Left ventricle myocardium inferior (tissue), 1 donor: Measurements from ENCODE around the gene CGREF1. TPM values are rescaled to one million over a fixed set of nuclear protein-coding genes. Genes with fewer than 3 reads are reported as not detected.

ENCODE experiments used
- DNase-seq: peaks from one replicate; pipeline ENCODE4 v3.0.0-alpha.2; 2020
- H3K27ac ChIP-seq: fragments of 200-600 bp; replicated peaks from 2 replicates; pipeline ENCODE4 v1.8.0; 2021
- H3K27me3 ChIP-seq: fragments of 200-600 bp; 2 replicates; pipeline ENCODE4 v1.8.0; 2021; ENCODE audit warnings: low read depth
- H3K36me3 ChIP-seq: fragments of 200-600 bp; 2 replicates; pipeline ENCODE4 v1.8.0; 2021
- H3K4me1 ChIP-seq: fragments of 200-600 bp; 2 replicates; pipeline ENCODE4 v1.8.0; 2021
- H3K4me3 ChIP-seq: fragments of 200-600 bp; 2 replicates; pipeline ENCODE4 v1.8.0; 2021; ENCODE audit warnings: mild to moderate bottlenecking, moderate library complexity
- H3K9me3 ChIP-seq: fragments of 200-600 bp; replicated peaks from 2 replicates; pipeline ENCODE4 v1.8.0; 2021
- intact Hi-C: fragments of 100-400 bp; cut with micrococcal nuclease; formaldehyde crosslinking; loops from one replicate; pipeline ENCODE4 v1.11.0; 2022
- total RNA-seq: library from RNA; stranded (reverse); fragmentation: NEBNext Ultra II Directional; extraction: Animal tissue kit (Norgen Biotek cat#: 25700); gene quantifications from one replicate; pipeline ENCODE4 v1.2.1, GENCODE V29; 2021
- TF ChIP-seq, protein P1 (sequence below): fragments of 200-600 bp; IDR thresholded peaks from 2 replicates; pipeline ENCODE4 v1.8.0; 2021; ENCODE audit warnings: antibody characterized with exemption, mild to moderate bottlenecking, borderline replicate concordance
- donor health status: DM: no; HTN: yes; CAD: no; lungs with severe emphysema.

CGREF1 gene
- total RNA-seq, 1 donor from 2014 or later: 0.80 TPM

DNA sequence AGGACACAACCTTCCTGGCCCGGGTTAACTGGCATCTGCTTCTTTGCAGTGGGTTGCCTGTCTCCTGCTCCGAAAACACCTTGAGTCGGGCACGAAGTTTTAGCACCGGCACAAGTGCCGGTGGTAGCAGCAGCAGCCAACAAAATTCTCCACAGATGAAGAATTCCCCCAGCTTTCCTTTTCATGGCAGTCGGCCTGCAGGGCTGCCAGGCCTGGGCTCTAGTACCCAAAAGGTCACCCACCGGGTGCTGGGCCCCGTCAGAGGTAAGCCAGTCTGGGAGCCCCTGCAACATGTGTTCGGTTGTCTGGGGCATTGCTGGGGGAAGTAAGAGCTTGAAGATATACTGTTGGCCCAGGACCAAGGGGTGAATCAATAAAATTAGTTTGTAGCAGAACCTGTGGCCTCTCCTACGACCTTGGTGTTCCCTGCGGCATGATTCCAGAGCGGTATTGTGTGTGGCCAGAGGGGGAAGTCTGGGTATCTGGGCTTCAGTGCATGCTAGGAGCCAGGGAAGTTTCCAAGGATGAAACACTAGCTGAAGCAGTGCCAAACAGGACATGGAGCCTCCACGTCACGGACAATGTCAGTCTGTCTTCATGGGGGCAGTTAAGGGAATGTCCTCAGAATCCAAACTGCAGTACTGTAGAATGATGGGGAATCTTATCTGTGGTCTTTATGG lies 59.6 kb downstream of the CGREF1 start:
- Histone ChIP-seq H3K27me3 (no peaks in the 10 kb centered on the region), H3K4me3 (no peak overlapping the region), H3K36me3 (peaks cover 58% of the 10 kb centered on the region), H3K9me3 (no peaks in the 10 kb centered on the region), H3K27ac (peak overlapping the region; percentile 12), H3K4me1 (peaks cover 21% of the 10 kb centered on the region)
- intact Hi-C loops: no loop called here
- TF ChIP-seq, protein P1, sequence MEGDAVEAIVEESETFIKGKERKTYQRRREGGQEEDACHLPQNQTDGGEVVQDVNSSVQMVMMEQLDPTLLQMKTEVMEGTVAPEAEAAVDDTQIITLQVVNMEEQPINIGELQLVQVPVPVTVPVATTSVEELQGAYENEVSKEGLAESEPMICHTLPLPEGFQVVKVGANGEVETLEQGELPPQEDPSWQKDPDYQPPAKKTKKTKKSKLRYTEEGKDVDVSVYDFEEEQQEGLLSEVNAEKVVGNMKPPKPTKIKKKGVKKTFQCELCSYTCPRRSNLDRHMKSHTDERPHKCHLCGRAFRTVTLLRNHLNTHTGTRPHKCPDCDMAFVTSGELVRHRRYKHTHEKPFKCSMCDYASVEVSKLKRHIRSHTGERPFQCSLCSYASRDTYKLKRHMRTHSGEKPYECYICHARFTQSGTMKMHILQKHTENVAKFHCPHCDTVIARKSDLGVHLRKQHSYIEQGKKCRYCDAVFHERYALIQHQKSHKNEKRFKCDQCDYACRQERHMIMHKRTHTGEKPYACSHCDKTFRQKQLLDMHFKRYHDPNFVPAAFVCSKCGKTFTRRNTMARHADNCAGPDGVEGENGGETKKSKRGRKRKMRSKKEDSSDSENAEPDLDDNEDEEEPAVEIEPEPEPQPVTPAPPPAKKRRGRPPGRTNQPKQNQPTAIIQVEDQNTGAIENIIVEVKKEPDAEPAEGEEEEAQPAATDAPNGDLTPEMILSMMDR: no peak
- no peak for DNase-seq

DNA sequence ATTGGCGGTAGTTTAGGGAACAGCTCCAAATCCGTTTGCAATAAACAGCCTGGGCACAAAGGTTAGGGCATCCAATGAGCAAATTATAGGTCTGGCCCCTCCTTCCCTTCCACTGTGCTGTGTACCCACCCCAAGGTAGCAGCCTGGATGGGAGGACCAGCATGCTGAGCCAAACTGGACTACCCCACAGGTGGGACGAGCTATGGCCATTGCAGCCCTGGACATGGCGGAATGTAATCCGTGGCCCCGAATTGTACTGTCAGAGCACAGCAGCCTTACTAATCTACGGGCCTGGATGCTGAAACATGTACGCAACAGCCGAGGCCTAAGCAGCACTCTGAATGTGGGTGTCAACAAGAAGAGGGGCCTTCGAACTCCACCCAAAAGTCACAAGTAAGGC lies 60.7 kb downstream of the CGREF1 start:
- H3K4me1 ChIP-seq: peaks cover 12% of the 10 kb centered on the region
- DNase-seq: no peak
- H3K27me3 ChIP-seq: no peaks in the 10 kb centered on the region
- H3K36me3 ChIP-seq: peaks cover 65% of the 10 kb centered on the region
- TF ChIP-seq, protein P1: no peak
- H3K4me3 ChIP-seq: no peak overlapping the region
- no peaks in the 10 kb centered on the region for H3K9me3 ChIP-seq
- intact Hi-C loops: no loop called here
- H3K27ac ChIP-seq: no peak overlapping the region

DNA sequence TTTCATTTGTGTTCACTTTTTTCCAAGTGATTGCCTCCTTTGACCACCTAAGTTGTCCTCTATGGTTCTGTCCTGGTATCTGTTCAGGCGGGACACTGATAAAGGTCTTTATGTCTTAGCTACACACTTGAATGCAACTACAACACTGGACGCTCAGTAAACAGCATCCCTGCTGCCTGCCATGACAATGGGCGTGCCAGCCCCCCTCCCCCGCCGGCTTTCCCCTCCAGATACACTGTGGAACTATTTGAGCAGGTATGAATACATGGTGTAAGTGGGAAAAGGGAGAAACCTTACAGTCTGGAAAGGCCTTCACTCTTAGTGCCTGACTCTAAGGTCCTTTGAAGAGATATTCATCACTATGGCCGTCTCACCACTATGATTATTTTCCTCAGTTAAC lies 61.7 kb downstream of the CGREF1 start:
- intact Hi-C loops: no loop called here
- no peaks in the 10 kb centered on the region for H3K27me3 ChIP-seq
- DNase-seq: no peak
- H3K4me3 ChIP-seq: no peak overlapping the region
- peaks cover 65% of the 10 kb centered on the region for H3K36me3 ChIP-seq
- TF ChIP-seq, protein P1: no peak
- H3K9me3 ChIP-seq: no peaks in the 10 kb centered on the region
- no peak overlapping the region for H3K27ac ChIP-seq
- H3K4me1 ChIP-seq: peaks cover 11% of the 10 kb centered on the region

DNA sequence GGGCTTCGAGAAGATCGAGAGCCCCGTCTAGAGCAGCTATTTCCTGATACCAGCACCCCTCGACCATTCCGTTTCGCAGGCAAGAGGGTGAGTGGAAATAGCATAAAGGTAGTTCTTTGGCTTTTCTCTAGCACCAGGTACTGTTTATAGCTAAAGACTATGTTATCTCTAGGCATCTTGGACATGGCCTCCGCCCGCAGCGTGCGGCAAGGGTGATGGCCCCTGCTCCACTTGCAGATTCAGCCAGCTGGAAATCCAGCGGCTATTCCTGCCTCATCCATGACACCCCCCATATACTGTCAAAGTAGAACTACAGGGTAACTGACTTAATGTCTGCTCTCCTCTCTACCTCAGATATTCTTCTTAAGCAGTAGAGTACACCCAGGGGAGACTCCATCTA lies 64.2 kb downstream of the CGREF1 start:
- TF ChIP-seq, protein P1: no peak
- Histone ChIP-seq H3K27ac (no peak overlapping the region), H3K4me3 (no peak overlapping the region), H3K36me3 (peaks cover 57% of the 10 kb centered on the region), H3K4me1 (peaks cover 30% of the 10 kb centered on the region), H3K9me3 (no peaks in the 10 kb centered on the region), H3K27me3 (no peaks in the 10 kb centered on the region)
- intact Hi-C loops: no loop called here
- DNase-seq: no peak

DNA sequence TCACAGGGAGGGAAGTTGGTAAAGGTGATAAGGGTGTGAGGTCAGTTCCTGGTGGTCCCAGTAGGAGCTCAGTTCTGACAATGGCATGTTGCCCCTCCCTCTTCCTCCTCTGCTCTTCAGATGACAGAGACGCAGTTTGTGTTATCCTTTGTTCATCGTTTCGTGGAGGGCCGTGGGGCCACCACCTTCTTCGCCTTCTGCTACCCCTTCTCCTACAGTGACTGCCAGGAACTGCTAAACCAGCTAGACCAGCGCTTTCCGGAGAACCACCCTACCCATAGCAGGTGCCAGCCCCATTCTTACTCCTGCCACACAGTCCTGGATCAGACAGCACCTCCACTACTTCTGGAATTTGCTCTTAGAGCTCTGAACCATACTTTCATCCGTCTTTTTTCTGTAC lies 65.2 kb downstream of the CGREF1 start:
- Histone ChIP-seq H3K4me1 (peaks cover 29% of the 10 kb centered on the region), H3K4me3 (no peak overlapping the region), H3K27ac (no peak overlapping the region), H3K27me3 (no peaks in the 10 kb centered on the region), H3K36me3 (peaks cover 48% of the 10 kb centered on the region), H3K9me3 (no peaks in the 10 kb centered on the region)
- intact Hi-C loops: no loop called here
- DNase-seq: no peak
- TF ChIP-seq, protein P1: no peak

DNA sequence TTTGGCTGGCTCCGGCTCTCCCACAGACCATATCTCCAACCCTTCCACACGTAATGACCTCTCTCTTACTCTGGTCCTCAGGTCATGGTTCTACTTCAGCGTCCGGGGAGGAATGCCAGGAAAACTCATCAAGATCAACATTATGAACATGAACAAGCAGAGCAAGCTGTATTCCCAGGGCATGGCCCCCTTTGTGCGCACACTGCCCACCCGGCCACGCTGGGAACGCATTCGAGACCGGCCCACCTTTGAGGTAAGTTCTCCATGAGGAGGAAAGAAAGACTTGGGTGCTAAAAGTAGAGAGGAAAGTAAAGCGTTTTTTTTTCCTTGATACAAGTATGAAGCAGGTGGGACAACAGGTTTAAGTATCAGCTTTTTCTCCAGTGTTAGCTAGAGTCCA lies 65.6 kb downstream of the CGREF1 start:
- intact Hi-C loops: no loop called here
- no peaks in the 10 kb centered on the region for H3K27me3 ChIP-seq
- TF ChIP-seq, protein P1: no peak
- H3K36me3 ChIP-seq: peaks cover 47% of the 10 kb centered on the region
- no peak for DNase-seq
- no peak overlapping the region for H3K4me3 ChIP-seq
- H3K27ac ChIP-seq: no peak overlapping the region
- H3K9me3 ChIP-seq: no peaks in the 10 kb centered on the region
- H3K4me1 ChIP-seq: peaks cover 29% of the 10 kb centered on the region
